Muscle of leg (tissue), 11 donors: ENCODE measurements around the gene STK40. TPM values are rescaled to one million over a fixed set of nuclear protein-coding genes. Genes with fewer than 3 reads are reported as not detected.

Experiments
- DNase-seq: peaks from one replicate; pipeline ENCODE4 v3.0.0; 2013
- H3K27ac ChIP-seq: one replicate; pipeline ENCODE4 v1.5.1; 2013; ENCODE audit warnings: mild to moderate bottlenecking, low read length, control low read depth
- H3K27me3 ChIP-seq: one replicate; pipeline ENCODE4 v1.6.1; 2013; ENCODE audit warnings: low read length; ENCODE audit not compliant: control insufficient read depth, insufficient read depth
- H3K36me3 ChIP-seq: one replicate; pipeline ENCODE4 v1.6.1; 2013; ENCODE audit warnings: low read length; ENCODE audit not compliant: control insufficient read depth, insufficient read depth
- H3K4me1 ChIP-seq: one replicate; pipeline ENCODE4 v1.6.1; 2013; ENCODE audit warnings: low read length; ENCODE audit not compliant: control insufficient read depth, insufficient read depth
- H3K4me3 ChIP-seq: one replicate; pipeline ENCODE4 v1.5.1; 2013; ENCODE audit warnings: low read length, control low read depth
- H3K9me3 ChIP-seq: replicated peaks from 2 replicates; pipeline ENCODE4 v1.6.1; 2013; ENCODE audit warnings: low read depth, low read length; ENCODE audit not compliant: control insufficient read depth
- WGBS: methylation state at CpG from one replicate; pipeline ENCODE4 v1.1.5; 2013; ENCODE audit warnings: missing lambda C conversion rate; ENCODE audit not compliant: insufficient coverage; 5-methylcytosine and 5-hydroxymethylcytosine counted together
- polyA plus RNA-seq, 8 donors: library from polyadenylated mRNA; unstranded; fragments of 120-200 nt; gene quantifications; one replicate each; pipeline versions ENCODE4 v1.2.1 to v1.2.3, GENCODE V29; 2013; ENCODE audit warnings: inconsistent platforms in 1 of 8, low replicate concordance in 1 of 8; ENCODE audit not compliant: insufficient read length in 8 of 8, insufficient read depth in 1 of 8
- total RNA-seq: library from RNA; stranded (reverse); fragments of 120-200 nt; gene quantifications from one replicate; pipeline ENCODE4 v1.2.4, GENCODE V29; 2013

Gene STK40
- total and polyA plus RNA-seq, 9 donors, result 12.3 to 33.1 (median 25.2) TPM

- no peak overlapping the region for H3K27ac ChIP-seq
- H3K4me1 ChIP-seq, result peaks cover 8% of the 10 kb centered on the region
- no peaks in the 10 kb centered on the region for H3K27me3 ChIP-seq
- no peaks in the 10 kb centered on the region for H3K9me3 ChIP-seq
- no peak overlapping the region for H3K4me3 ChIP-seq
- 81% methylated on average over 8 of the region's 13 CpGs for WGBS
- peaks cover 82% of the 10 kb centered on the region for H3K36me3 ChIP-seq
- no peak for DNase-seq
Measured at GRCh38 chr1:36358514-36359084, 27.1 kb downstream of the STK40 start.

DNA sequence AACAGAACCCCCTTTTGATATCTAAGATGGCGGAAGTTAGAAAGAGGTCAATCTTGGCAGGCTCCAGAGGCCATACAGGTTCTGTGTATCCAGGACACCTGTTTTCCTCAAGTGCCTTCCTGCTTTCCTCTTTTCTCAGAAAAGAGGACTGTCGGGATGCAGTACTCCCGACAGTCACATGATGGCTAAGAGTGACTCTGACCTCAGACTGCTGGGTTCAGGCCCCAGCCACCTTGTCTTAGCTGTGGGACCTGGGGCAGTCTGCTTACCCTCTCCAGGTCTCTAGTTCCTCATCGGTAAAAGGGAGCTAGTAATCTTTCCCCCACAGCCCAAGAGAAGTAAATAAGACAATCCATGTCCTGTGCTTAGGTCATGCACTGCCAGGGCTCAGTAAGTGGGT is 29.9 kb downstream of the STK40 start:
- Histone ChIP-seq H3K27me3 (no peaks in the 10 kb centered on the region), H3K4me3 (no peak overlapping the region), H3K36me3 (peaks cover 73% of the 10 kb centered on the region), H3K4me1 (peaks cover 29% of the 10 kb centered on the region), H3K9me3 (no peaks in the 10 kb centered on the region), H3K27ac (no peak overlapping the region)
- DNase-seq, result no peak
- 82% methylated on average over 4 of the region's 4 CpGs for WGBS

- no peak for DNase-seq
- H3K4me3 ChIP-seq, result no peak overlapping the region
- whole genome bisulfite sequencing, result 96% methylated on average over 4 of the region's 11 CpGs
- no peaks in the 10 kb centered on the region for H3K27me3 ChIP-seq
- H3K9me3 ChIP-seq, result no peaks in the 10 kb centered on the region
- H3K27ac ChIP-seq, result no peak overlapping the region
- peaks cover 35% of the 10 kb centered on the region for H3K4me1 ChIP-seq
- peaks cover 69% of the 10 kb centered on the region for H3K36me3 ChIP-seq
Measured at GRCh38 chr1:36354486-36354885, 31.2 kb downstream of the STK40 start.

DNA sequence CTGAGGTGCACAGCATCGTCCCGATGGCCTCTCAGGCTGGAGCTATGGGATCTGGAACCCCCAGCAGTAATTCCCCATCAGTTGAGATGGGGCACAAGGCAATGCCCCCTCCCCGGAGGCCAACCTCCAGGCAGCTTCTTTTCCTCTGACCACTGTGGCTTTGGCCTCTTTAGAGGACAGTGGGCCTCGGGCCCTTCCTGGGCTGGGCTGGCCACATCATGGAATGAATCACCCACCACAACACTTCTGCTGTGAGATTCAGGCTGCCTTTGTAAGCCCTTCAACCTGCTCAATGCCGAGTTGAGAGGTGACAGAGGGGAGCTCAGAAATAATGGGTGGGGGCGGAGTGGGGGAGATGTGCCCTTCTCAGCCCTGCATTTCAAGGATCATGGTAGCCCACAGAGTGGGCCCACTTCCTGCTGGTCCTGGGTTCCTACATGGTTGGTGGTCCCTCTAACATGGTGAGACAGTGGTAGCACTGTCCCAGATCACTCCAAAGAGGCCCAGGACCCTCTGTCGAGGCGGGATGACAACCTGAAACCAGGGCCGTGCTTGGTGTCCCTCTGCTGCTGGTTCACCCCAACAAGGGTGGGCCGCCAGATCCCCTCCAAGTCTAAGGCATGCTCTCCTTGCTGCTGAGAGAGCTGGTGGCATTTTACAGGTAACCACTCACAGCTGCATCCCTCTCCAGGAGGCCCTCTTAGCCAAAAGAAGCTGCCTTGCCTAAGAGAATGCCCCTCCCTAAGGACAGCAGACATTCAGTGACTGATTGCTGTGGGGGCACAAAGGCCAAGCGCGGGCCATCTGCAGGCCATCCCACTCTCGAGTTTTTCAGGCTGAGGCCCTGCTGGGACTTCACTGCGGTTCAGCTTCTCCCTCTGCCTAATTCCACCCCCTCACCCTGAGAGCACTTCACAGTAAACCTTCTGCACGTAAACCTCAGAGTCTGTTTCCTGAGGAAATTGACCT is 32.5 kb downstream of the STK40 start:
- no peak for DNase-seq
- no peak overlapping the region for H3K4me3 ChIP-seq
- H3K4me1 ChIP-seq, result peaks cover 40% of the 10 kb centered on the region
- no peaks in the 10 kb centered on the region for H3K9me3 ChIP-seq
- WGBS, result 75% methylated on average over 11 of the region's 15 CpGs
- H3K27ac ChIP-seq, result no peak overlapping the region
- peaks cover 66% of the 10 kb centered on the region for H3K36me3 ChIP-seq
- no peaks in the 10 kb centered on the region for H3K27me3 ChIP-seq

DNA sequence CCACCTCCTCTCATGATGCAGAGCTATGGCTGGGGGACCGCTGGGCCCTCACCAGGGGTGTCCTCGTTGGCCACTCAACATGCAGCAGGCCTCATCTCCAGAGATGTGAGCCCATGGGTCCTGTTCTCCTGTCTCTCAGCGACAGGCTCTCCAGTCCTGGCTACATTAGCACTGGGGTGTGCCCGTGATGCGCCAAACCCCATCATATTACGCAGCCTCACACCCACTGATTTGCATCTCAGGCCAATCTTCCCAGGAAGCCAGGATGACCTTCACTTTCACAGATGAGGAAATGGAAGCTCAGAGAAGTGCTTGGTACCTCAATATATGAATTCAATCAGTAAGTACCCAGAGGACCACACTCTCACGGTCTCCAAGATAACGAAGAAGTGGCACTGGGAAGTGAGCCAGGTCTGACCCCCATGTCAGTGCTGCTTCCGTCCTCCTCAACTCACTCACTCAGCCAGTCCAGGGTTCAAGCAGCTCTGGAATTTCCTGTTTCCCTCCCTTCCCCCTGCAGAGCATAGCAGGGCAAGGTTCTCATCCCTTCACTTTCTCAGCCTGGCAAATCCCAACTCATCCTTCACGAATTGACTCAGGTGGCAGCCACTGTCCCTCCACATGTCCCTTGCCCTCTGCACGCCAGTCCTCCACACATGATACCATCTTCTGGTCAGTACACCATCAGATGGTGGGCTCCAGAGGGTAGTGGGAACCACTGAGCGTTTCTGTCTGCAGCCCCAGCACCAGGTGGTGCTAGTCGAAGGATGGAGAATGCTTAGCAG is 33.4 kb downstream of the STK40 start:
- H3K36me3 ChIP-seq, result peaks cover 62% of the 10 kb centered on the region
- 67% methylated on average over 8 of the region's 13 CpGs for WGBS

GRCh38 chr1:36351227-36351977 is 34.3 kb downstream of the STK40 start:
- 20% methylated on average over 3 of the region's 14 CpGs for WGBS
- peak overlapping the region; percentile 76 for H3K27ac ChIP-seq
- peaks cover 63% of the 10 kb centered on the region for H3K36me3 ChIP-seq
- peaks cover 40% of the 10 kb centered on the region for H3K4me1 ChIP-seq
- H3K4me3 ChIP-seq, result no peak overlapping the region
- H3K27me3 ChIP-seq, result no peaks in the 10 kb centered on the region
- DNase-seq, result peak; percentile 43
- H3K9me3 ChIP-seq, result no peaks in the 10 kb centered on the region

More for the DNA sequence above, 33.4 kb downstream of the STK40 start:
- H3K27ac ChIP-seq, result peak overlapping the region; percentile 76
- H3K27me3 ChIP-seq, result no peaks in the 10 kb centered on the region
- H3K9me3 ChIP-seq, result no peaks in the 10 kb centered on the region
- DNase-seq, result no peak
- H3K4me1 ChIP-seq, result peaks cover 40% of the 10 kb centered on the region
- no peak overlapping the region for H3K4me3 ChIP-seq

DNA sequence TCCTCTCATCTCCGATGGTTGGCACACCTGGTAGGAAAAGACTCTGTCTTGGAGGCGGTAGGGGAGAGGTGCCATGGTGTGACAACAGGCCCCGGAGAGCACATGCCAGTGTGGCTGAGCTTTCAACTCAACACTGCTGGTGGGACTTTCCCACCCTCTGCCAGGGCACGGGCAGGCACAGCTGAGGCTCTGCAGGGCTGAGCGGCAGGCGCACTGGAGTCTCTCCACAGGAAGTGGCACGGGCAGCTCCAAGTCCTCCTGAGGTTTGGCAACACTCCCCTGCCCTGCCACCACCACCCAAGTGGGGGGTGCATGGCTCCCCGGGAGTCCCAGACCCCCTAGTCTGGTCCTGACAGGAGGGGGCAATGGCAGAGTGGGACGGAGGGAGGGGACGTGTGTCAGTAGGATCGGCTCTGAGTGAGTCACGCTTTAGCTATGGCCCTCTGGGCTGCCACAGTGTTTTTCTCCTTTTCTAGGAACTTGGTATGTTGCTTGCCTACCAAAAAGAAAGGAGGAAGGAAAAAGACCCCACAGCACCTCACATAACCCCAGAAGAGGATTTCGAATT is 35.0 kb downstream of the STK40 start:
- DNase-seq, result peak; percentile 52

GRCh38 chr1:36349839-36350238 is 35.9 kb downstream of the STK40 start:
- Histone ChIP-seq H3K4me1 (peaks cover 40% of the 10 kb centered on the region), H3K27ac (peak overlapping the region; percentile 76), H3K4me3 (no peak overlapping the region), H3K27me3 (no peaks in the 10 kb centered on the region), H3K36me3 (peaks cover 61% of the 10 kb centered on the region), H3K9me3 (no peaks in the 10 kb centered on the region)
- DNase-seq, result peak; percentile 38
- 56% methylated on average over 15 of the region's 16 CpGs for WGBS

More for the DNA sequence above, 35.0 kb downstream of the STK40 start:
- no peaks in the 10 kb centered on the region for H3K27me3 ChIP-seq
- H3K4me3 ChIP-seq, result no peak overlapping the region
- H3K36me3 ChIP-seq, result peaks cover 61% of the 10 kb centered on the region
- H3K4me1 ChIP-seq, result peaks cover 40% of the 10 kb centered on the region
- no peaks in the 10 kb centered on the region for H3K9me3 ChIP-seq
- H3K27ac ChIP-seq, result peak overlapping the region; percentile 76
- 80% methylated on average over 6 of the region's 13 CpGs for WGBS

GRCh38 chr1:36349241-36349671 is 36.5 kb downstream of the STK40 start:
- H3K27ac ChIP-seq, result peak overlapping the region; percentile 76
- H3K27me3 ChIP-seq, result no peaks in the 10 kb centered on the region
- WGBS, result 44% methylated on average over 3 of the region's 7 CpGs
- H3K4me1 ChIP-seq, result peaks cover 40% of the 10 kb centered on the region
- no peaks in the 10 kb centered on the region for H3K9me3 ChIP-seq
- peaks cover 56% of the 10 kb centered on the region for H3K36me3 ChIP-seq
- peak; percentile 54 for DNase-seq
- H3K4me3 ChIP-seq, result no peak overlapping the region
